KG1 (cell line): Measurements from ENCODE around the gene PIK3R3.

Experiments used
- DNase-seq: peaks from one replicate; lab custom pipeline; 2025; lab: John Stamatoyannopoulos, UW

Gene PIK3R3

DNA sequence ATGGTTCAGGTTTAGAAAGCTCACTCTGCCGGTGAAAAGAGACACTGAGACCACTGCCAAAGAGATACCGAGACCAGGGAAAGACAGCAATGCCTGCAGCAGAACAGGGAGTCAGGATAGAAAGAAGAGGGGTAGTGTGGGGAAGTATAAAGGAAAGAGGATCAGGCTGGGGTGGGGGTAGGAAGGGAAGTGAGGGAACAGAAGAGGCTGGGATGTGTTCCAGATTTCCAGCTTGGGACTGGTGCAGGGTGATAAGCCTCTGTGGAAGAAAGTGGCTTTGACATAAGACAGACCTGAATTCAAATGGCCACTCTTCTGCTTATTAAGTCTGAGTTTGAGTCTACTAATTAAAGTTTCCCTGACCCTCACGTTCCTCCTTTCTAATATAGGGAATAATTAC lies 105.9 kb downstream of the PIK3R3 start:
- no peak for DNase-seq

DNA sequence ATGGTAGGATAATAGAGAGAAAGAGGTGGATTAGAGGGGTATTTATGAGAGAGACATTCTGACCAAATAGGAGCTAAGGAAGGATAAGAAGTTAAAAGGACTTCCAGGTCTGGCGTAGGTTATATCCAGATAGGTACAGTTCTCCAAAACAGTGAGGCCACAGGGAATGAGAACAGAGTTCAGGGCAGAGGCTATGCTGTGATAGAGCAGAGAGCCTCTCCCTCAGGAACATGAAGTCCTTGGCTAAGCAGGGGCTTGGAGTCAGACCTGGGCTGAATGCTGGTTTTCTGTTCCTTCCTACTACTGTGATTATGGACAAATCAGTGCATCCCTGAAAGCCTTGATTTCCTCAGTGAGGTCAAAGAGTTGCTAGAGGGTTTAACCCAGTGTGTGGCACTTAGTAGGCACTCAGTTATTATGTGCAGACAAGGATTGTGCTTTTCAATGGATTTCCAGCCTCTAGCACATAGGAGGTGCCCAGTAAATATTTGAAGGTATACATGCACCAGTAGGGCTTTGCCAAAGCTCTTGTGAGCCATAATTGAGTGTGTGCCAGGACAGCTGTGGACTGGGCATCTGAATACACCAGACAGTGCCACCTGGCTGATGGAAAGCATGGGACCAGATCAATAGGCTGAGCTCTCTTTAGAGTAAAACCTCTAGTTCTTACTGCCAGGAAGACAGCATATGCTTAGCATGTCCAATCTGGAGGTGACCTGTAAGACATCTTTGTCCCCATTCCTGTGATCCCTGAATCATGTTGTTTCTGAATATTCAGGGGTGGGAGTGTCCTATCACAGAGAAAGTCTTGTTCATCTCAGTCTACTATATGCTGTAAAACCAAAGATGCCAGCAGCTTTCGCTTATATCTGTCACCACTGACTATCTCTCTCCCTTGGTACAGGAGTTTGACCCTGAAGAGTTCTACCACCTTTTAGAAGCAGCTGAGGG lies 111.1 kb downstream of the PIK3R3 start:
- DNase-seq, result no peak

DNA sequence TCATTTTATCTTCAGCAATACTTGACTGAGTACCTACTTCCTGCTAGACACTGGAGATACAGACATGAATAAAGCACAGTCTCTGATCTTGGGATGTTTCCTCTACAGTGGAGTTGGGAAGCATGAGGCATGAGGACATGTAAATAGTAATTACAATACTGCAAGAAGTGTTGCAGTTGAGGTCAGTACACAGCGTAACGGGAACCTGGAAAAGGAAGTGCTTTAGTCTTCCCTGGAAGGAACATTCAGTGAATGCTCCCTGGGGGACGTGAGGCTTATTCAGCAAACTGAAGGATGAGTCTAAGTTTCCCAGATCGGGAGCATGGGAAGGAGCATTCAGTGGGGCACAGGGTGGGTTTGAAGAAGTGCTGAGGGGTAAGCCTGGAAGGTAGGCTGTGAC lies 112.4 kb downstream of the PIK3R3 start:
- DNase-seq, result no peak

DNA sequence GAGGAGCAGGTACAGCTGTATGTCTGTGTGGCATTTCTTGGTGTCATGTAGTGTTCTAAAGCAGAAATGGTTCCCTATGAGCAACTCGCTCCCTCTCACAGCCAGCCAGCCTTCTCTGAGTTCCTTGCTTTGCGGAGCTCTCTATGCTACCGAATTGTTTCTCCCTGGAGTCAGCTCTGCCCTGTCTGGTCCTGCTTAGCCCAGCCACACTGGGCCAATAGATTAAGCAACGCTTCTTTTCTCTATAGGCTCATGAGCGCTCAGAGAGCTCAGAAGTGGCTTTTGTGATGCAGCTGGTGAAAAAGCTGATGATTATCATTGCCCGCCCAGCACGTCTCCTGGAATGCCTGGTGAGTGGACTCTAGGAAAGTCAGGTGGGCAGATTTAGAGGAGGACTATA lies 113.1 kb downstream of the PIK3R3 start:
- no peak for DNase-seq

DNA sequence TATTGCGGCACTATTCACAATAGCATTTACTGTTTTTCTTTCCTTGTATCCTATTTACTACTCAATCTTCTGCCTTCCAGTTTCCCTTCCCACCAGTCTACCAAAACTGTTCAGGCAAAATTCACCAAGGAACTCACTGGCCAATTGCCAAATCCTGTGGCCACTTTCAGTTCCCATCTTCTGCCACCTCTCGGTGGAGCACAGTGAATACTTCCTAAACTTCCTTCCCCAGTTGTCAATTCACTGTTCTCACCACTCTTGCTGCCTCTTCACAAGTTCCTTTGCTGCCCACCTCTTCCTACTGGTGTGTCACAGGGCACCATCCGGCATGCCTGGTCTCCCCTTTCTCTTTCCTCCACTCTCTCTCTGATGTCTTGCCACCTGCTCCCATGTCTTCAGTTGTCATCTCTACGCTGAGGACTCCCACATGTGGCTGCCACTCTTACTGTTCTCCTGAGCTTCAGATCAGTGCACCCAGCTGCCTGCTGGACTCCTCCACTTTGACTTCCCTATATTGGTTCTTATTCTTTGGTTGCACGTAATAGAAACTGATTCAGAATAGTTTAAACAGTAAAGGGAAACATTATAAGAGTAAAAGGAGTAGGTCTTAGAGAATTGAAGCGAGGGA lies 114.4 kb downstream of the PIK3R3 start:
- no peak for DNase-seq

DNA sequence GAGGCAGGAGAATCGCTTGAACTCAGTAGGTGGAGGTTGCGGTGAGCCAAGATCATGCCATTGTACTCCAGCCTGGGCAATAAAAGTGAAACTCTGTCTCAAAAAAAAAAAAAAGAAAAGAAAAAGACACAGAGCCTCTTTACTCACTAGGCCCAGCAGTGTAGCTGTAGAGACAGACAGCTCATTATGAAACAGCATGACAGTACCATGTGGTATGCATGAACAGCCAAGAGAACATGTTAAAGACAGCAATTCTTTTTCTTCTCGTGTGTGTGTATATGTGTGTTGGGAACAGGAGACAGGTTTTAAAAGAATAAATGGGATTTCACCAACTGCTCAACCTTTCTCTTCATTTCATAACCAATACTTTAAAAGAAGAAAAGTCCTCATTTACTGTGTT lies 118.8 kb downstream of the PIK3R3 start:
- DNase-seq, result no peak

DNA sequence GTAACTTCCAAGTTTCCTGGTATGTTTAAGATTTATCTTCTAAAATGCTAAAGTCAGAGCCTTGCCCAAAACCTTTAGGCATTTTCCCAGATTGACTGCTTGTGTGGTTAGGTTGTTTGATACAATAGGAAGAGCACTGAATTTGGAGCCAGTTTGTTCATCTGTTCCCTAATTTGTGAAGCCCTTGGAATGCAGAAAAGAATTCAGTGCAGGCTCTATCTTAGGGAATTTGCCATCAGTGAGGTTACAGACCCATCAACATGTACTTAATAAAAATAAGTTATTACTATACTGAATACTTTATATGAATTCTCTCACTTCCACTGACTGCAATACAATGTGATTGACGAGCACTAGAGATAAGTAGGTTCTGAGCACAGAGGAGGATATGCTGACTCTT lies 120.2 kb downstream of the PIK3R3 start:
- DNase-seq, result no peak

DNA sequence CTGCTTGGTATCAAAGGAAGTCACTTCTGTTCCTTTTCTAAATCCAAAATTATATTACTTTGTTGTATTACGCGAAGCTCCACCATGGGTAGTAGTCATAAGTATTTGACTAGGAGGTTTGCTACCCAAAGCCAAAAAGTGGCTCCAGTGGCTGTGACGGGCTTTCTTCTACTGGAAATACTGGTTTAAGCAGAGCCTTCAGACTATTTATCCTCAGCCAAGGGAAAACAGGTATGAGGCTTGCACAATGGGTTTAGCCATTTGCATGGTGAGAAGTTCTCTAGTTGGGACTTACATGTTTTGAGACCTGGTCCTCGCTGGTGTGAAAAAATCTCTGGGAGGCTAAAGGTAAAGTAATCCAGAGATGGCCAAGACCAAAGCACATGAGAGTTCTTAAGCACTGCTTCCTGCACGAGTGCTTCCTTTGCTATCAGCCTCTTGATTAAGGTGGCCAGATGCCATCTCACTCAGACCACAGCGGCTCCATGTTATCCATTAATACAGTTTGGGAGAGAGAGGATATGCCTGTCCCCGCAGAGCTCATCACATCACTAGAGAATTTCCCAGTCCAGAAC lies 121.2 kb downstream of the PIK3R3 start:
- DNase-seq, result no peak

DNA sequence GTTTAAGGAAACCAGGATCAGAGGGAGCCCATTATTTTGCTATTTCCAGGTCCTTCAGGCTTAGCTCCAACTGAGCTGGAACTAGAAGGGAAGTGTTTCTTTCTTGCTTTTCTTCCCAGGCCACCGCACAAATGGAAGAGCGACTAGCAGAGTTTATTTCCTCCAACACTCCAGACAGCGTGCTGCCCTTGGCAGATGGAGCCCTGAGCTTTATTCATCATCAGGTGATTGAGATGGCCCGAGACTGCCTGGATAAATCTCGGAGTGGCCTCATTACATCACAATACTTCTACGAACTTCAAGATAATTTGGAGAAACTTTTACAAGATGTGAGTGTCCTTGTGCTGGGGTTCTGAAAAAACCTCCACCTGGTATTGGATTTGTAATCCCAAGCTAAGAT lies 121.8 kb downstream of the PIK3R3 start:
- DNase-seq, result no peak

DNA sequence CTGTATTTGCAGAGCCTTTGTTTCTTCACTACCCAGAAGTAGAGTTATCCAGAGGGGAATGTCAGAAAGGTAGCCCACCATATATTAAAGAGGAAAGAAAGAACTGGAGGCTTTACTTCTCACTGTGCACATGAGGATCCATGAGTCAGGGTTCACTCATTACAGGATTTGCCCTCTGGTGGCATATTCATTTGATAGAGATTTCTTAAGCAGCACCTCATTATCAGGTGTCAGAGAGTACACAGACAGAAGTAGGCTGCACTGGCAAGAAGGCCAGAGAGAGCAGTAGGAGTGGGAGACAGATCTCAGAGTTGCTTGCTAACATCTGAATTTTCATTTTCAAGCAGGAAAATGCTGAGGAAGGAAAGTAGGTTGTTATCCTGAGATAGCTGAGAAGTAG lies 123.8 kb downstream of the PIK3R3 start:
- DNase-seq, result no peak

DNA sequence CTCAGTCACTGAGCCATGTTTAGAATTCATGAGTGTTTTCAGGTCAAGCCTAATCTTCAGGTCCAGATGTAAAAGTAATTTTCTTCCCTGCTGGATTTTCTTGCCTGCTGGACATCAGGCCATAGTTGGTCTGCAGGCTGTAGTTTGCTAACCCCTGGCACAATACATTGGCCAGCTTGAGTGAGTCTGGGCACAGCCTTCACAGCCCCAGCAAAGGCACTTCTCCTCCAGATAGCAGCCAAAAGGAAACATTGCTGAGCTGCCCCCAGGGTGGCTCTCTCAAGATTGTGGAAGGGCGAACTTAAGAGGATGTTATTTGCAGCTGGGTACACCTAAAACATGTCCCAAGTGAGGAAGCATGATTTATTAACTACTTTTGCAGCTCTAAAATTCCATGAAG lies 126.8 kb downstream of the PIK3R3 start:
- DNase-seq, result no peak

DNA sequence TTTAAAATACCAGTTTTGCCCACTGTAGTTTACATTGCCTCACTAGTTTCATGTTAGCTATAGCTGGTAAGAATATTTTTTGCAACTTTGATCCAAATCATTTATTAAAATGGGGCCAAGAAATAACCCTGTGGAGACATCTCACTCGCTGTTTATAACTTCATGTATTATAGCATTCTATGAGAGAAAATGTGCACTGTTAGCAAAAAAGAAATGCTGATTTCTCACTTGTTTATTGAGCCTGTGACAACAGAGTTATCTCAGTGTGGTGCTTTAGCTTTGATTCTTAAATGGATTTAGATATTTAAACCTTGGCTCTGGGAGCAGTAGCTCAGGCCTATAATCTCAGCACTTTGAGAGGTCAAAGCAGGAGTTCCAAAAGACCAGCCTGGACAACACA lies 127.9 kb downstream of the PIK3R3 start:
- DNase-seq, result no peak

DNA sequence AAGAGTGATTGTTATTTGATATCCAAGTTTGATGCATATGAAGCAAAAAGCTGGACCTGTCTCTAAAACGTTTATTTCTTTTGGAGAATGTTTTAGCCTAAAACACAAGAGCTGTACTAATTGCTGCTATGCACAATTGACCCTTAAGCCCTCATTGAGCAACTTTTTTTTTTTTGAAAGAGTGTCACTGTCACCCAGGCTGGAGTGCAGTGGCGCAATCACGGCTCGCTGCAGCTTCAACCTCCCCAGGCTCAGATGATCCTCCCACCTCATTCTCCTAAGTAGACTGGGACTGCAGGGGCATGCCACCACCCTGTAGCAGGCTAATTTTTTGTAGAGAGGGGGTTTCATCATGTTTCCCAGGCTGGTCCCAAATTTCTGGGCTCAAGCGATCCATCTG lies 129.1 kb downstream of the PIK3R3 start:
- no peak for DNase-seq

DNA sequence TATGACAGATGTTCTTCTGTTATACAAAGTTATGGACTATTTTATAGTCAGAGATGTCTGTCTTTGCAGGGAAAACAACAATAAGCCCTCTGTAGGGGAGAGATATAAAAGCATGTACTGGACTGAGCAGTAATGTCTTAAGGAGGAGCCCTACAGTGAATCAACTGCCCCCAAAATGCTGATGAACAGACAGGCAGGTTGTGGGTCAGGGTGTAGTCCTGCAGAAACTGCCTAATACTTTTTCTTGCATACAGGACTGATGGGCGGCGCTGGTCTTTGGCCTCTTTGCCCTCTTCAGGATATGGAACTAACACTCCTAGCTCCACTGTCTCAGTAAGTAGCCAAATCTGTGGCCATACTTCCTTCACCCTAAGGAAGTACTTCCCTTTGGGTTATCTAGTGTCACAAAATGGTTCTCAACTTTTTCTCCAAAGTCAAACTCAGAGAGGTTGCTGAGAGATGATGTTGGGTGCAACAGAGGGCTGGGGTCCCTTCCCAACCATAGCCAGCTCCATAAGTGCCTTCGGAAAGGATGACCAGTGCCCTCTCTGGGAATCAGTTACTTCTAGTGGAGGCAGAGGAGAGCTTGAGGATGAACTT lies 129.8 kb downstream of the PIK3R3 start:
- DNase-seq, result no peak

DNA sequence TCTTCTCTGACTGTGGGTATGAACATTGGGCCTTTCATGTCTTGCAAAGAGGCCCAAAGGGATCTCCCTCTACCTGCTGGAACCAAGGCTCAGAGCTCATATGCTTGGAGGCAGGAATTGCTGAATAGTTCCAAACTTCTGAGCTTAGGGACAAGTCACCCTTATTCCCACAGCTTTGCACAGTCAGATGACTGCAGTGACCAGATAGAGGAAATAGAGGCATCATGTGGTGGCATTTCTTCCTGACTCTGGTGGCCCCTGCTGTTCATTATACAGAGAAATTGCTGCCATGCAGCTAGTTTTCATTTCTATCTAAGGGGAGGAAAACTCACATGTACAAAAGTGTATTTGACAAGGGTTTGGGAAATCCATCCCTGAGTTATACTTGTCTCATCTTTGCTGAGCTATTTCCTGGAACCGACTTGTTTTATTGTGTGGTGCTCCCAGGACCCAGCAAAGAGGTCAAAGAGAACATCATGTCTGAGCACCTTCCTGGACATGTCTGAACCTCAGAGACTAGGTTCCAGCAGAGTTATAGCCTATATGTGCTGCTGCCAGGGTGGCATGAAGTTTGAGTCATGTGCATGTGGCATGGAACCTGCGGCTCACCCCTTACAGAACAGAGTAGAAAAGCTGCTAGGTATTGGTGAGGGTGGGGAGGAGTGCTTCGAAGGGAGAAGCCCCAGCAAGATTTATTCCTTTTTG lies 131.2 kb downstream of the PIK3R3 start:
- no peak for DNase-seq

DNA sequence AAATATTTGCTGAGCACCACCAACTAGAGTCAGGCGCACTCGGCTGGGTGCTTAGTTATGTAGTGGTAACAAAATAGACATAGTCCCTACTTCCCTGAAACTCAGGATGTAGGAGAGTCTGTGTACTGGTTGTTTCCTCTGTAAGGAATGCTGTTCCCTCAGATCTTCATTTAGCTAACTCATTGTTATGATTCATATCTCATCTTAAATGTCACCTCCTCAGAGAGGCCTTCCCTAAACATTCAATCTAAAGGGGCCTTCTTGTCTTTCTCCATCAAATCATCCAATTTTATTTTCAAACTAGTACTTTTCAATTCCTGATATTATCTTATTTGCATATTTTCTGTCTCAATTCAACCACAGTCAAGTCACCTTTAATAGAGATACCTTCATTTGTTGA lies 132.9 kb downstream of the PIK3R3 start:
- no peak for DNase-seq

DNA sequence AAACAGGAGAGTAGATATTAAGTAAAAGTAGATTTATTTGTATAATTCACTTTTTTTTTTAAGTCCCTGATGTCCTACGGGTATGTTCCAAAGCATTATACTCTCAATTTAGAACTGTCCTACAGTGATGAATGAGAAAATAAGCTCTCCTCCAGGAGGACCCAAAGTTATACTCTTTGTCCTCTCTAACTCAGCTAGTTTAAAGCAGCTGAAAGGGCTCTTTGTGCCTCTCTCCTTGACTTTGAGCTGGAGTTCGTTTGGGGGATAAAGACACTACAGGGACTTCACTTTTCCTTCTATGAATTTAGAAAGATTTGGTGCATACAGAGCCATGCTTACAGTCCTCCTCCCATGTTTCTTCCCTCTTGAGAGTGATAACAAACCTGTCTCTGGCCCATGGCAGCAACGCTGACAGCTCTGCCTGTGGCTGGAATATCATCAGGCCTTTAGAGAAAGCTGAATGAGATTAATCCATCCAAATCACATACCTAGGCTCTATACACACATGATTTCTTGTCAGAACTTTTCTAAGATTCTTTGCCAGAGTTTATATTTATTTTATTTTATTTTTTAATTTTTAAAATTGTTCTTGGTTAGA lies 134.3 kb downstream of the PIK3R3 start:
- DNase-seq, result no peak

DNA sequence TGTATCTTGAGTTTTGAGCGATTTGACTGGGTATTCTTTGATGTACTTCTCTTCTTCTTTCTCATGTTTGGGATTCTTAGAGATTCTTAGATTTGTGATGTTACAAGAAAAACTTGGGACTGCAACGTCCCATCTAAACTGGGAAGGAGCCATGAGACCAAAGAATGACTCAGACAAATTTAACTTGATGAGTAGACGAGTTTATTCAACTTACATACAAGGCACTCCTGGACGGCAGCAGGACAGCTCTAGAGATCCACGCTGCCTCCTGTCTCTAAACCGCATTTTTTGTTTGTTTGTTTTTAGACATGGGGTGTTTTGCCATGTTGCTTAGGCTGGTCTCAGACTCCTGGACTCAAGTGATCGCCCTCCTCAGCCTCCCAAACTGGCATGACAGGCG lies 137.1 kb downstream of the PIK3R3 start:
- no peak for DNase-seq

DNA sequence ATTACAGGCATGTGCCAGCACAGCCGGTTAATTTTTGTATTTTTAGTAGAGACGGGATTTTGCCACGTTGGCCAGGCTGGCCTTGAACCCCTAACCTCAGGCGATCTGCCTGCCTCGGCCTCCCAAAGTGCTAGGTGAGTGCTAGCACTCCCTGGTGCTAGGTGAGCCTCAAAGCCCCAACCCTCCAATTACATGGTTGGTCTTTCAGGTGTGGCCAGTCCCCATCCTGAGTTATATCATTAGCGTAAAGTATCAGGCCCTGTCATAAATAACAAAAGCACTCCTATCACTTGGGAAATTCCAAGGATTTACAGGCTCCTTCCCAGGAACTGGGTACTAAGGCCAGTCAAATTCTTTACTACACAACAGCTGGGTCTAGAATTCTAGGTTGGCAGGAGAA lies 138.0 kb downstream of the PIK3R3 start:
- no peak for DNase-seq
